Adrenal gland (tissue), 5 donors: ENCODE data around the gene COLGALT1.

ENCODE experiments used
- CTCF ChIP-seq, 6 experiments: fragments of 450-650 bp in 4 of 6; fragments of 200-600 bp in 2 of 6; sonication (generic) in 1 of 6; IDR thresholded peaks; 1 replicate in 5 of 6; 2 replicates in 1 of 6; pipeline versions ENCODE4 v1.5.1 to v1.8.0; 2016 to 2021; ENCODE audit warnings: antibody characterized with exemption in 6 of 6, mild to moderate bottlenecking in 2 of 6, moderate library complexity in 1 of 6
- POLR2A ChIP-seq, 2 donors: fragments of 450-650 bp; IDR thresholded peaks; one replicate each; pipeline ENCODE4 v1.6.1; 2017; ENCODE audit warnings: antibody characterized with exemption in 2 of 2, mild to moderate bottlenecking in 2 of 2, moderate library complexity in 1 of 2
- donor health status: DM: no; HTN: no; CAD: no.

DNA sequence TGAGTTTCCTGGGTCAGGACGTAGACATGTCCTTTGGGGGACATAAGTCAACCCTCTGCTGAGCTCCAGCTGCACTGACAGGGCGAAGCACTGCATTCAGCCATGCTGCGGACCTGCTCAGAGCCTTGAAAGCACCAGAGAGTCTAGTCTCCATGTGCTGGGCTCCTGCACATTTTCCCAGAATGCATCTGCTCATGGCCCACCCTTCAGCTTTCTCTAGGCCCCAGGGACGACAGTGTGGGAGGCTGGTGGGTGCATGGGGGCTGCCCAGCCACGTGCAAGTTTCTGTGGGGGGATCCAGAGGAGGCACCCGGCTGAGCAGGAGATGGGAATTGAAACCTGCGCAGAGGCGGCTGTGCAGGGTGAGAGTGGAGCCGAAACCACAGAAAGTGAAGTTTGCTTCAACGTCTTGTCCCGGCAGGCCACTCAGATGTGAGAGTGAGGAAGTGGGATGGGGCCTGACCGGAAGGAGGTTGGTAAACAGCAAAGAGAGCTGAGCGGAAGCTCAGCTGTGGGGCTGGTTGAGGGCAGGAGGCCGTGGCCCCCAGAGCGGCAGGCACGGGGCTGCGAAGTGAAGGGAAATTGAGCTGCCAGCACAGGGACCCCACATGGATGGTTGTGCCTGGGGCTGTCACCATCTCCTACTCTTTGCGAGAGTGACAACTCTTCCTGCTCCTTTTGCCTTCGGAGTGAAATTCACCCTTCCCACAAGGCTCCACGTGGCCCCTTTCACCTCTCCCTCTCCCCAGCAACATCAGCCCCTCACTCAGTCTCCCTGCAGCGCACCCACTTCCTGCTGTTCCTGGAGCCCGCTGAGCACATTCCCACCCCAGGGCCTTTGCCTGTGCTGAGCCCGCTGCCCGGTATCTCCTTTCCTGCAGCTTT is 32.2 kb upstream of the COLGALT1 start:
- TF ChIP-seq CTCF (IDR thresholded peaks at IDR 0.05), result no peak
- no peak for TF ChIP-seq POLR2A (IDR thresholded peaks at IDR 0.05)
